ENCODE data around the gene STOX2. TPM values are rescaled to one million over a fixed set of nuclear protein-coding genes. Genes with fewer than 3 reads are reported as not detected.

STOX2 gene
- total and polyA plus RNA-seq, 11 donors = 2.8 to 19.6 (median 13.1) TPM

GRCh38 chr4:183989931-183990330 lies 84.8 kb downstream of the STOX2 start:
- WGBS, 4 donors = 60 to 77% (median 65%) methylated on average over 2 of the region's 2 CpGs
- ATAC-seq (no peak), DNase-seq (no peak)
- Histone ChIP-seq H3K9me3 (no peaks in the 10 kb centered on the region), H3K36me3 (no peaks in the 10 kb centered on the region), H3K27me3 (no peaks in the 10 kb centered on the region), H3K4me3 (no peak overlapping the region), H3K4me1 (peaks cover 0 to 54% (median 21%) of the 10 kb centered on the region in 12 donors), H3K27ac (peak overlapping the region in 1 of 12 donors; percentile 87)
- intact Hi-C loops (cut with DNase I) = loop anchor here in 8 of 10 donors (2.0 to 10.0 kb wide), 7 partner anchors 83 to 155 kb away; partner anchors contain the start of gene STOX2 (in 7 of the 8)
- no peak for TF ChIP-seq CTCF (IDR thresholded peaks at IDR 0.05)
- no peak for TF ChIP-seq POLR2A (IDR thresholded peaks at IDR 0.05)

- no peak for DNase-seq
- H3K4me3 ChIP-seq = no peak overlapping the region
- no peaks in the 10 kb centered on the region for H3K27me3 ChIP-seq
- H3K36me3 ChIP-seq = no peaks in the 10 kb centered on the region
- peaks cover 0 to 42% (median 12%) of the 10 kb centered on the region in 12 donors for H3K4me1 ChIP-seq
- intact Hi-C loops (cut with DNase I) = loop anchor here in 1 of 10 donors (10.0 kb wide), 1 partner anchor 149 kb away; no protein-coding TSS in a partner anchor
- H3K27ac ChIP-seq = no peak overlapping the region
- no peaks in the 10 kb centered on the region for H3K9me3 ChIP-seq
- WGBS, 4 donors = 91 to 95% (median 93%) methylated on average over 6 of the region's 6 CpGs
- ATAC-seq = no peak
- TF ChIP-seq POLR2A (IDR thresholded peaks at IDR 0.05) = no peak
- no peak for TF ChIP-seq CTCF (IDR thresholded peaks at IDR 0.05)
Observed at GRCh38 chr4:183993676-183994075, 88.6 kb downstream of the STOX2 start.

- DNase-seq (no peak), ATAC-seq (no peak)
- no peaks in the 10 kb centered on the region for H3K9me3 ChIP-seq
- H3K4me3 ChIP-seq = peak overlapping the region in 2 of 12 donors; percentile 11 to 28
- peaks cover 0 to 32% (median 5%) of the 10 kb centered on the region in 12 donors for H3K4me1 ChIP-seq
- 66 to 74% (median 67%) methylated on average over 11 of the region's 11 CpGs for WGBS, 4 donors
- TF ChIP-seq CTCF (IDR thresholded peaks at IDR 0.05) (no peak), POLR2A (IDR thresholded peaks at IDR 0.05) (no peak)
- H3K36me3 ChIP-seq = peaks cover 0 to 4% (median 0%) of the 10 kb centered on the region in 9 donors
- no peak overlapping the region for H3K27ac ChIP-seq
- H3K27me3 ChIP-seq = no peaks in the 10 kb centered on the region
- intact Hi-C loops (cut with DNase I) = loop anchor here in 1 of 10 donors (10.0 kb wide), 1 partner anchor 151 kb away; no protein-coding TSS in a partner anchor
Observed at GRCh38 chr4:183995570-183995969, 90.5 kb downstream of the STOX2 start.

- DNase-seq (no peak), ATAC-seq (peak; percentile 22 to 69 (median 34))
- Histone ChIP-seq H3K4me3 (no peak overlapping the region), H3K4me1 (peaks cover 0 to 32% (median 5%) of the 10 kb centered on the region in 12 donors), H3K36me3 (peaks cover 0 to 7% (median 3%) of the 10 kb centered on the region in 9 donors), H3K27ac (peak overlapping the region in 2 of 12 donors; percentile 3 to 13), H3K27me3 (no peaks in the 10 kb centered on the region), H3K9me3 (no peaks in the 10 kb centered on the region)
- WGBS, 4 donors = 47 to 72% (median 65%) methylated on average over 4 of the region's 4 CpGs
- intact Hi-C loops (cut with DNase I) = loop anchor here in 1 of 10 donors (10.0 kb wide), 1 partner anchor 152 kb away; no protein-coding TSS in a partner anchor
- no peak for TF ChIP-seq CTCF (IDR thresholded peaks at IDR 0.05)
- TF ChIP-seq POLR2A (IDR thresholded peaks at IDR 0.05) = no peak
Observed at GRCh38 chr4:183996868-183997267, 91.8 kb downstream of the STOX2 start.
